Measurements from ENCODE around the gene GAPDH. TPM values are rescaled to one million over a fixed set of nuclear protein-coding genes. Genes with fewer than 3 reads are reported as not detected.
"Not testable (repeated sequence)": the region's sequence is repeated elsewhere in the genome, so short reads cannot be mapped to it uniquely, and the experiment has no call there.

Gene GAPDH
- total and polyA plus RNA-seq, 9 donors, result 2,917 to 5,100 (median 4,217) TPM

DNA sequence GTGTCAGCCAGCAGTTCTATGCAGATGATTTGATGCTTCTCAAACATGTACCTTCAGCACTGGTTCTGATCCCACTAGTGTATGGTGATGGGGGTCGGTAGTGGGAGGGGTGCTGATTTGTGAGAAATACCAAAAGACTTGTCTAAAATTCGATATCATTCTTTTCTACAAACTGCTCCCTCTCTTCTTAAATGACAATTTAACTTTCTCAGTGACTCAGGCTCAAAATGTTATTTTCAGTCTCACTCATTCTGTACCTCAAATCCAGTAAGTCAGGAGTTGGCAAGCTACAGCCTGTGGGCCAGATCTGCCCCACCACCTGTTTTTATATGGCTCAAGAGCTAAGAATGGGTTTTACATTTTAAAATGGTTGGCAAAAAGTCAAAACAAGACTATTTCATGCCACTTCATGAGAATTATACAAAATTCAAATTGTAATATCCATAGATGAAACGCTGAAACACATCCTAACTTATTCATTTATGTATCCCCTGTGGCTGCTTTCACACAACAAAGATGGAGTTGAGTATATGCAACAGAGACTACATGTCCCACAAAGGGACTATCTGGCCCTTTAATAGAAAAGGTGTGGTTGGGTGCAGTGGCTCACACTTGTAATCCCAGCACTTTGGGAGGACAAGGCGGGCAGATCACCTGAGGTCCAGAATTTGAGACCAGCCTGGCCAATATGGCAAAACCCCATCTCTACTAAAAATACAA lies 40.4 kb downstream of the GAPDH start:
- no CpG with 5 or more reads among the region's 4 CpGs for WGBS (ENCODE audit: insufficient coverage)
- H3K4me1 ChIP-seq (ENCODE audit: control insufficient read depth, insufficient read depth, low read length), result no peaks in the 10 kb centered on the region
- H3K9me3 ChIP-seq (replicated peaks; ENCODE audit: control insufficient read depth, low read depth, low read length), result no peaks in the 10 kb centered on the region
- no peak for DNase-seq
- peaks cover 87% of the 10 kb centered on the region for H3K36me3 ChIP-seq (ENCODE audit: control insufficient read depth, insufficient read depth, low read length)
- H3K27ac ChIP-seq (ENCODE audit: low read length), result no peak overlapping the region
- no peak overlapping the region for H3K4me3 ChIP-seq (ENCODE audit: low read length)
- no peaks in the 10 kb centered on the region for H3K27me3 ChIP-seq (ENCODE audit: control insufficient read depth, insufficient read depth, low read length)

DNA sequence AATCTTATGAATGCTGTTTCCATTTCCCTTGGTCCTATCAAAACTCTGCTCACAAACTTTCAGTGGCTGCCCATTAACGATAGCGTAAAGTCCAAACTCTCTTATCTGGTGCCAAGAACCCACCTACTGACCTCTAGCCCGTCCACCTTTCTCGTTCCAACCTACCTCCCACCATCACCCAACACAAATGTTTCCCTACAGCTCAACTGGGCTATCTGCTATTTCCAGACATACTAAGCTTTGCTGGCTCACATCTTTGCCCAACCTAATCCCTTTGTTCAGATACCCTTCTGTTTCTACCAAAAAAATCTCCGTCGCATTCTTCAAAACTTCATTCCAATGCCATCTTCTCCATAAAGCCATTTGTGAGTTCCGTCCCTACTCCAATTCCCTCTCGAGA lies 41.3 kb downstream of the GAPDH start:
- Histone ChIP-seq H3K27ac (ENCODE audit: low read length) (no peak overlapping the region), H3K27me3 (ENCODE audit: control insufficient read depth, insufficient read depth, low read length) (no peaks in the 10 kb centered on the region), H3K4me3 (ENCODE audit: low read length) (no peak overlapping the region), H3K36me3 (ENCODE audit: control insufficient read depth, insufficient read depth, low read length) (peaks cover 84% of the 10 kb centered on the region), H3K9me3 (replicated peaks; ENCODE audit: control insufficient read depth, low read depth, low read length) (no peaks in the 10 kb centered on the region), H3K4me1 (ENCODE audit: control insufficient read depth, insufficient read depth, low read length) (no peaks in the 10 kb centered on the region)
- DNase-seq, result no peak
- WGBS (ENCODE audit: insufficient coverage), result 92% methylated on average over 8 of the region's 8 CpGs

DNA sequence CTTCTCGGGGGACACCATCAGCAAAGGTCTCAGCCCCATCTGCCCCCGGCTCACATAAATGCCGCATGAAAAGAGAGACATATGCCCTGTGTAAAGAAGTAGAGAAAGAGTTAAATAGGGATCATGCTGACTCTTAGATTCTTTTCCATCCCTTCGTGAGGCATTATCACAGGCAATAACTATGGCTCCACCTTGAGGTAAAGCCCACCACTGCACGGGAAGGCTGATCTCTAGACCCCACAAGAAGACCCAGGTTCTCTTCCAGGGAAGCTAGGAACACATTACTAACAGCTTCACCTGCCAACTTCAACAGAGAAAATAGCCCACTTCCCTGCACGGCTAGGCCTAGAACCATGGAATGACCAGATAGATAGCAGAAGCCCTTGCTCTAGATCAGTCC lies 47.9 kb downstream of the GAPDH start:
- H3K4me1 ChIP-seq (ENCODE audit: control insufficient read depth, insufficient read depth, low read length), result no peaks in the 10 kb centered on the region
- no peak for DNase-seq
- H3K4me3 ChIP-seq (ENCODE audit: low read length), result no peak overlapping the region
- WGBS (ENCODE audit: insufficient coverage), result 54% methylated on average over 2 of the region's 6 CpGs
- H3K36me3 ChIP-seq (ENCODE audit: control insufficient read depth, insufficient read depth, low read length), result peaks cover 76% of the 10 kb centered on the region
- no peaks in the 10 kb centered on the region for H3K27me3 ChIP-seq (ENCODE audit: control insufficient read depth, insufficient read depth, low read length)
- H3K9me3 ChIP-seq (replicated peaks; ENCODE audit: control insufficient read depth, low read depth, low read length), result no peaks in the 10 kb centered on the region
- H3K27ac ChIP-seq (ENCODE audit: low read length), result no peak overlapping the region

DNA sequence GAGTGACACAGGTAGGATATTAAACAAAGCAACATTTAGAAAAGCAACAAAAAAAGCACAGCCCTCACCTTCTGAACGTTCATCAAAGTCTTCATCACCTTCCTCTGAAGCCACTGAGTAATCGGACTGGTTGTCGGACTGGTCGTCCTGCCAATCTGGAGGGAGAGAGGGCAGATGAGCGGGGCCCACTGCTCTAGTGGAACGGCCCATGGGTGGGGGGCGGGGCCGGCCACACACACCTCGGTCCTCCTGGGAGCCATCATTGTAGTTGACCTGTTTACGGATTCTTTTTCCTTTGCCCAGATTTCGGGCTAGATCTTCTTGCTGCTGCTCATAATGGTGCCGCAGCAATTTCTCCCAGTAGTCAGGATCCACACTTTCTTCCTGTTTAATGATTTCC lies 48.6 kb downstream of the GAPDH start:
- Histone ChIP-seq H3K9me3 (replicated peaks; ENCODE audit: control insufficient read depth, low read depth, low read length) (no peaks in the 10 kb centered on the region), H3K27me3 (ENCODE audit: control insufficient read depth, insufficient read depth, low read length) (no peaks in the 10 kb centered on the region), H3K4me3 (ENCODE audit: low read length) (no peak overlapping the region), H3K4me1 (ENCODE audit: control insufficient read depth, insufficient read depth, low read length) (no peaks in the 10 kb centered on the region), H3K36me3 (ENCODE audit: control insufficient read depth, insufficient read depth, low read length) (peaks cover 76% of the 10 kb centered on the region), H3K27ac (ENCODE audit: low read length) (no peak overlapping the region)
- WGBS (ENCODE audit: insufficient coverage), result 83% methylated on average over 11 of the region's 12 CpGs
- DNase-seq, result no peak

DNA sequence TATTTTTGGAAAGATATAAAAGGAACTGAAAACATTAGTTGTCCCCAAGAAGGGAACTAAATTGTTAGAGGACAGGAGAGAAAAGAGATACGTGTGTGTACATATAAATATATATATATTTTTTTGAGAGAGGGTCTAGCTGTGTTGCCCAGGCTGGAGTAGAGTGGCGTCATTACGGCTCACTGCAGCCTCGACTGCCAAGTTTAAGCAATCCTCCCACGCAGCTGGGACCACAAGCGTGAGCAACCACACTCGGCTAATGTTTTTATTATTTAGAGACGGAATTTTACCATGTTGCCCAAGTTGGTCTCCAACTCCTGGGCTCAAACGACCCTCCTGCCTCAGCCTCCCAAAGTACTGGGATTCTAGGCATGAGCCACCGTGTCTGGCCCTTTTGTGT lies 50.0 kb downstream of the GAPDH start:
- no peaks in the 10 kb centered on the region for H3K9me3 ChIP-seq (replicated peaks; ENCODE audit: control insufficient read depth, low read depth, low read length)
- H3K4me1 ChIP-seq (ENCODE audit: control insufficient read depth, insufficient read depth, low read length), result no peaks in the 10 kb centered on the region
- WGBS (ENCODE audit: insufficient coverage), result 97% methylated on average over 4 of the region's 10 CpGs
- H3K36me3 ChIP-seq (ENCODE audit: control insufficient read depth, insufficient read depth, low read length), result peaks cover 77% of the 10 kb centered on the region
- no peak overlapping the region for H3K27ac ChIP-seq (ENCODE audit: low read length)
- no peak for DNase-seq
- H3K27me3 ChIP-seq (ENCODE audit: control insufficient read depth, insufficient read depth, low read length), result no peaks in the 10 kb centered on the region
- no peak overlapping the region for H3K4me3 ChIP-seq (ENCODE audit: low read length)

DNA sequence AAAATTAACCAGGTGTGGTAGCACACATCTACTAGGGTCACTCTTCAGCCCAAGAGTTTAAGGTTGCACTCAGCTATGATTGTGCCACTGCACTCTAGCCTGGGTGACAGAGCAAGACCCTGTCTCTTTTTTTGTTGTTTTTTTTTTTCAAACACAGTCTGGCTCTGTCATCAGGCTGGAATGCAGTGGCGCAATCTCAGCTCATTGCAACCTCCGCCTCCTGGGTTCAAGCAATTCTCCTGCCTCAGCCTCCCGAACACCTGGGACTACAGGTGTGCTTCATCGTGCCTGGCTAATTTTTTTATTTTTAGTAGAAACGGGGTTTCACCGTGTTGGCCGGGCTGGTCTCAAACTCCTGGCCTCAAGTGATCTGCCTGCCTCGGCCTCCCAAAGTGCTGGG lies 52.3 kb downstream of the GAPDH start:
- H3K4me1 ChIP-seq (ENCODE audit: control insufficient read depth, insufficient read depth, low read length); H3K4me3 ChIP-seq (ENCODE audit: low read length); DNase-seq; H3K9me3 ChIP-seq (replicated peaks; ENCODE audit: control insufficient read depth, low read depth, low read length); H3K27me3 ChIP-seq (ENCODE audit: control insufficient read depth, insufficient read depth, low read length); H3K27ac ChIP-seq (ENCODE audit: low read length): not testable (repeated sequence)
- 100% methylated on average over 7 of the region's 8 CpGs for WGBS (ENCODE audit: insufficient coverage)
- peaks cover 79% of the 10 kb centered on the region for H3K36me3 ChIP-seq (ENCODE audit: control insufficient read depth, insufficient read depth, low read length)

Other genes starting within 250 kb of the GAPDH start
- gene PLEKHG6, start 223.8 kb upstream of the GAPDH start, total RNA-seq, result 0.58 TPM
- gene PLEKHG6, start 223.8 kb upstream of the GAPDH start, polyA plus RNA-seq (ENCODE audit: insufficient read depth in 1 of 8, insufficient read length in 8 of 8, low replicate concordance in 1 of 8), result 1 to 10 TPM in 6 of 8 donors, under 1 TPM in 2; 0.26 to 6.0 (median 1.4) TPM
- 38.5 TPM for gene TNFRSF1A, start 192.4 kb upstream of the GAPDH start, total RNA-seq
- gene TNFRSF1A, start 192.4 kb upstream of the GAPDH start, polyA plus RNA-seq (ENCODE audit: insufficient read depth in 1 of 8, insufficient read length in 8 of 8, low replicate concordance in 1 of 8), result 10 to 100 TPM; 55.0 to 92.0 (median 66.4) TPM
- not detected for gene SCNN1A, start 159.0 kb upstream of the GAPDH start, total RNA-seq
- 1 to 10 TPM in 1 of 8 donors, under 1 TPM in 6, not detected in 1; 0.17 to 4.1 (median 0.24) TPM for gene SCNN1A, start 159.0 kb upstream of the GAPDH start, polyA plus RNA-seq (ENCODE audit: insufficient read depth in 1 of 8, insufficient read length in 8 of 8, low replicate concordance in 1 of 8)
- gene LTBR, start 150.4 kb upstream of the GAPDH start, total RNA-seq, result 32.9 TPM
- gene LTBR, start 150.4 kb upstream of the GAPDH start, polyA plus RNA-seq (ENCODE audit: insufficient read depth in 1 of 8, insufficient read length in 8 of 8, low replicate concordance in 1 of 8), result 10 to 100 TPM; 34.8 to 48.2 (median 40.2) TPM
- gene CD27, start 89.6 kb upstream of the GAPDH start, total RNA-seq, result 0.27 TPM
- gene CD27, start 89.6 kb upstream of the GAPDH start, polyA plus RNA-seq (ENCODE audit: insufficient read depth in 1 of 8, insufficient read length in 8 of 8, low replicate concordance in 1 of 8), result 1 to 10 TPM in 3 of 8 donors, under 1 TPM in 5; 0.43 to 1.6 (median 0.53) TPM
- gene TAPBPL, start 82.5 kb upstream of the GAPDH start, total RNA-seq, result 10.5 TPM
- gene TAPBPL, start 82.5 kb upstream of the GAPDH start, polyA plus RNA-seq (ENCODE audit: insufficient read depth in 1 of 8, insufficient read length in 8 of 8, low replicate concordance in 1 of 8), result 10 to 100 TPM in 1 of 8 donors, 1 to 10 TPM in 7; 7.3 to 10.2 (median 9.0) TPM
- 4.6 TPM for gene VAMP1, start 63.8 kb upstream of the GAPDH start, total RNA-seq
- 10 to 100 TPM in 4 of 8 donors, 1 to 10 TPM in 4; 6.2 to 16.2 (median 9.7) TPM for gene VAMP1, start 63.8 kb upstream of the GAPDH start, polyA plus RNA-seq (ENCODE audit: insufficient read depth in 1 of 8, insufficient read length in 8 of 8, low replicate concordance in 1 of 8)
- 179 TPM for gene MRPL51, start 41.3 kb upstream of the GAPDH start, total RNA-seq
- 100 to 1,000 TPM; 131 to 171 (median 143) TPM for gene MRPL51, start 41.3 kb upstream of the GAPDH start, polyA plus RNA-seq (ENCODE audit: insufficient read depth in 1 of 8, insufficient read length in 8 of 8, low replicate concordance in 1 of 8)
- 24.4 TPM for gene NCAPD2, start 40.4 kb upstream of the GAPDH start, total RNA-seq
- 10 to 100 TPM; 28.9 to 52.0 (median 40.5) TPM for gene NCAPD2, start 40.4 kb upstream of the GAPDH start, polyA plus RNA-seq (ENCODE audit: insufficient read depth in 1 of 8, insufficient read length in 8 of 8, low replicate concordance in 1 of 8)
- gene IFFO1, start 21.5 kb downstream of the GAPDH start, total RNA-seq, result 20.1 TPM
- 10 to 100 TPM; 26.2 to 40.4 (median 34.7) TPM for gene IFFO1, start 21.5 kb downstream of the GAPDH start, polyA plus RNA-seq (ENCODE audit: insufficient read depth in 1 of 8, insufficient read length in 8 of 8, low replicate concordance in 1 of 8)
- 23.1 TPM for gene NOP2, start 33.8 kb downstream of the GAPDH start, total RNA-seq
- gene NOP2, start 33.8 kb downstream of the GAPDH start, polyA plus RNA-seq (ENCODE audit: insufficient read depth in 1 of 8, insufficient read length in 8 of 8, low replicate concordance in 1 of 8), result 10 to 100 TPM; 19.2 to 33.1 (median 26.1) TPM
- gene CHD4, start 72.9 kb downstream of the GAPDH start, total RNA-seq, result 142 TPM
- 100 to 1,000 TPM; 138 to 193 (median 174) TPM for gene CHD4, start 72.9 kb downstream of the GAPDH start, polyA plus RNA-seq (ENCODE audit: insufficient read depth in 1 of 8, insufficient read length in 8 of 8, low replicate concordance in 1 of 8)
- gene LPAR5, start 101.4 kb downstream of the GAPDH start, total RNA-seq, result 0.58 TPM
- 1 to 10 TPM; 1.0 to 2.9 (median 1.6) TPM for gene LPAR5, start 101.4 kb downstream of the GAPDH start, polyA plus RNA-seq (ENCODE audit: insufficient read depth in 1 of 8, insufficient read length in 8 of 8, low replicate concordance in 1 of 8)
- 1.4 TPM for gene ACRBP, start 112.9 kb downstream of the GAPDH start, total RNA-seq
- 1 to 10 TPM; 1.7 to 4.3 (median 2.3) TPM for gene ACRBP, start 112.9 kb downstream of the GAPDH start, polyA plus RNA-seq (ENCODE audit: insufficient read depth in 1 of 8, insufficient read length in 8 of 8, low replicate concordance in 1 of 8)
- gene ING4, start 128.6 kb downstream of the GAPDH start, total RNA-seq, result 59.5 TPM
- gene ING4, start 128.6 kb downstream of the GAPDH start, polyA plus RNA-seq (ENCODE audit: insufficient read depth in 1 of 8, insufficient read length in 8 of 8, low replicate concordance in 1 of 8), result 10 to 100 TPM; 45.9 to 59.9 (median 54.3) TPM
- 18.2 TPM for gene ZNF384, start 154.9 kb downstream of the GAPDH start, total RNA-seq
- 10 to 100 TPM; 36.9 to 57.9 (median 49.7) TPM for gene ZNF384, start 154.9 kb downstream of the GAPDH start, polyA plus RNA-seq (ENCODE audit: insufficient read depth in 1 of 8, insufficient read length in 8 of 8, low replicate concordance in 1 of 8)
- 0.49 TPM for gene PIANP, start 166.3 kb downstream of the GAPDH start, total RNA-seq
- 1 to 10 TPM; 2.4 to 8.4 (median 5.6) TPM for gene PIANP, start 166.3 kb downstream of the GAPDH start, polyA plus RNA-seq (ENCODE audit: insufficient read depth in 1 of 8, insufficient read length in 8 of 8, low replicate concordance in 1 of 8)
- 53.6 TPM for gene COPS7A, start 189.5 kb downstream of the GAPDH start, total RNA-seq
- 10 to 100 TPM; 59.0 to 68.7 (median 64.7) TPM for gene COPS7A, start 189.5 kb downstream of the GAPDH start, polyA plus RNA-seq (ENCODE audit: insufficient read depth in 1 of 8, insufficient read length in 8 of 8, low replicate concordance in 1 of 8)
- 88.2 TPM for gene MLF2, start 218.6 kb downstream of the GAPDH start, total RNA-seq
- gene MLF2, start 218.6 kb downstream of the GAPDH start, polyA plus RNA-seq (ENCODE audit: insufficient read depth in 1 of 8, insufficient read length in 8 of 8, low replicate concordance in 1 of 8), result 100 to 1,000 TPM; 122 to 161 (median 148) TPM
- gene PTMS, start 231.8 kb downstream of the GAPDH start, total RNA-seq, result 87.5 TPM
- gene PTMS, start 231.8 kb downstream of the GAPDH start, polyA plus RNA-seq (ENCODE audit: insufficient read depth in 1 of 8, insufficient read length in 8 of 8, low replicate concordance in 1 of 8), result 100 to 1,000 TPM; 362 to 529 (median 482) TPM
- gene LAG3, start 238.0 kb downstream of the GAPDH start, total RNA-seq, result 0.18 TPM
- 1 to 10 TPM in 3 of 8 donors, under 1 TPM in 5; 0.42 to 1.2 (median 0.67) TPM for gene LAG3, start 238.0 kb downstream of the GAPDH start, polyA plus RNA-seq (ENCODE audit: insufficient read depth in 1 of 8, insufficient read length in 8 of 8, low replicate concordance in 1 of 8)